Esophagus squamous epithelium (tissue), 5 donors: ENCODE data around the gene CTNNA2. TPM values are rescaled to one million over a fixed set of nuclear protein-coding genes. Genes with fewer than 3 reads are reported as not detected.

Experiments used
- DNase-seq: peaks from one replicate; lab custom pipeline; 2025; lab: John Stamatoyannopoulos, UW
- H3K27ac ChIP-seq, 4 donors: fragments of 200-600 bp; sonication (generic); one replicate each; pipeline ENCODE4 v1.5.1; 2016 to 2019; ENCODE audit warnings: mild to moderate bottlenecking in 1 of 4
- H3K27me3 ChIP-seq, 4 donors: fragments of 200-600 bp; sonication (generic); 1 replicate in 3 of 4; 2 replicates in 1 of 4; pipeline versions ENCODE4 v1.5.1 to v1.6.0; 2017 to 2021; ENCODE audit warnings: antibody characterized with exemption in 1 of 4
- H3K36me3 ChIP-seq, 3 donors: fragments of 200-600 bp; sonication (generic); one replicate each; pipeline ENCODE4 v1.5.1; 2016 to 2019
- H3K4me1 ChIP-seq, 3 donors: fragments of 200-600 bp; sonication (generic); one replicate each; pipeline ENCODE4 v1.5.1; 2017 to 2019
- H3K4me3 ChIP-seq, 4 donors: fragments of 200-600 bp; sonication (generic); 1 replicate in 3 of 4; 2 replicates in 1 of 4; pipeline ENCODE4 v1.5.1; 2016 to 2019; ENCODE audit warnings: mild to moderate bottlenecking in 2 of 4, moderate library complexity in 1 of 4
- H3K9me3 ChIP-seq, 3 donors: fragments of 200-600 bp; sonication (generic); one replicate each; pipeline ENCODE4 v1.5.1; 2016 to 2019
- CTCF ChIP-seq, 6 experiments: fragments of 450-650 bp in 4 of 6; fragments of 200-600 bp in 2 of 6; sonication (generic) in 2 of 6; IDR thresholded peaks; one replicate each; pipeline ENCODE4 v1.5.1; 2016 to 2019; ENCODE audit warnings: antibody characterized with exemption in 6 of 6, mild to moderate bottlenecking in 4 of 6, moderate library complexity in 4 of 6
- POLR2A ChIP-seq, 4 donors: fragments of 450-650 bp; IDR thresholded peaks; one replicate each; pipeline ENCODE4 v1.6.1; 2017; ENCODE audit warnings: antibody characterized with exemption in 4 of 4, mild to moderate bottlenecking in 4 of 4, moderate library complexity in 3 of 4
- WGBS, 2 donors: methylation state at CpG; one replicate each; pipeline ENCODE4 v1.1.5; 2018; 5-methylcytosine and 5-hydroxymethylcytosine counted together
- intact Hi-C: fragments of 100-400 bp; cut with DNase I; formaldehyde crosslinking; loops from one replicate; pipeline ENCODE4 v1.15.0; 2022
- total RNA-seq, 4 donors: library from RNA; depleted of rRNA; stranded (reverse); fragments of >200 nt; gene quantifications; one replicate each; pipeline ENCODE4 v1.1.0, GENCODE V29; 2016
- donor health status: DM: yes; HTN: yes; CAD: no.

Gene CTNNA2
- total RNA-seq, 4 donors from 2014 or later, result not detected

- no peak for TF ChIP-seq POLR2A (IDR thresholded peaks at IDR 0.05)
- TF ChIP-seq CTCF (IDR thresholded peaks at IDR 0.05), result no peak
- no peak for DNase-seq
- Histone ChIP-seq H3K9me3 (no peaks in the 10 kb centered on the region), H3K4me3 (no peak overlapping the region), H3K4me1 (no peaks in the 10 kb centered on the region), H3K27me3 (no peaks in the 10 kb centered on the region), H3K36me3 (no peaks in the 10 kb centered on the region), H3K27ac (no peak overlapping the region)
- intact Hi-C loops, result no loop called here
- WGBS, 2 donors, result 73 to 81% methylated on average over 6 of the region's 6 CpGs
These were observed 67.3 kb downstream of the CTNNA2 start for GRCh38 chr2:79580175-79580574.

- no peaks in the 10 kb centered on the region for H3K27me3 ChIP-seq
- peaks cover 0 to 10% (median 0%) of the 10 kb centered on the region in 3 donors for H3K9me3 ChIP-seq
- H3K4me3 ChIP-seq, result no peak overlapping the region
- DNase-seq, result no peak
- no peaks in the 10 kb centered on the region for H3K36me3 ChIP-seq
- H3K27ac ChIP-seq, result no peak overlapping the region
- TF ChIP-seq CTCF (IDR thresholded peaks at IDR 0.05), result no peak
- intact Hi-C loops, result no loop called here
- 57 to 70% methylated on average over 10 to 11 of the region's 11 CpGs for WGBS, 2 donors
- H3K4me1 ChIP-seq, result no peaks in the 10 kb centered on the region
These were observed 73.0 kb downstream of the CTNNA2 start for GRCh38 chr2:79585701-79586433.

DNA sequence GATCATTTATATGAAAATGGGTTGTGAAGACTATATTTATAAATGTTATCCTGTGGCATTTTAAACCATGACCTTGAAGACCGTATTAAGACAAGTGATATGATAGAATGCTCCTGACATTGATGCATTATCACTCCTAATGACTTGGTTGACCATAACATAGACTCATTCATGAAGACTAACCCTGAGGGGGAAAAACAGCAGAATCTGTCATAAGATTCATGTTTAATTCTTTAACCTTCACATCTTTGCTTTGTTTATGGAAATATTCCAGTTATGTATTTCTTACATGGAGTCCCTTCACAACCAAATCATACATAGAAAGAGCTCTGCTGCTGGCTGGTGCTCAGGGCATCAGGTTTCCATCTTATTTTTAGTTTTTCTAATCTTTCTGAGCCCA lies 78.4 kb downstream of the CTNNA2 start:
- TF ChIP-seq CTCF (IDR thresholded peaks at IDR 0.05), result no peak
- no peak for TF ChIP-seq POLR2A (IDR thresholded peaks at IDR 0.05)
- H3K27me3 ChIP-seq, result no peaks in the 10 kb centered on the region
- intact Hi-C loops, result no loop called here
- H3K4me1 ChIP-seq, result no peaks in the 10 kb centered on the region
- no peak overlapping the region for H3K27ac ChIP-seq
- peaks cover 0 to 10% (median 0%) of the 10 kb centered on the region in 3 donors for H3K9me3 ChIP-seq
- H3K4me3 ChIP-seq, result no peak overlapping the region
- DNase-seq, result no peak
- H3K36me3 ChIP-seq, result no peaks in the 10 kb centered on the region
- 65 to 74% methylated on average over 1 of the region's 1 CpG for WGBS, 2 donors

DNA sequence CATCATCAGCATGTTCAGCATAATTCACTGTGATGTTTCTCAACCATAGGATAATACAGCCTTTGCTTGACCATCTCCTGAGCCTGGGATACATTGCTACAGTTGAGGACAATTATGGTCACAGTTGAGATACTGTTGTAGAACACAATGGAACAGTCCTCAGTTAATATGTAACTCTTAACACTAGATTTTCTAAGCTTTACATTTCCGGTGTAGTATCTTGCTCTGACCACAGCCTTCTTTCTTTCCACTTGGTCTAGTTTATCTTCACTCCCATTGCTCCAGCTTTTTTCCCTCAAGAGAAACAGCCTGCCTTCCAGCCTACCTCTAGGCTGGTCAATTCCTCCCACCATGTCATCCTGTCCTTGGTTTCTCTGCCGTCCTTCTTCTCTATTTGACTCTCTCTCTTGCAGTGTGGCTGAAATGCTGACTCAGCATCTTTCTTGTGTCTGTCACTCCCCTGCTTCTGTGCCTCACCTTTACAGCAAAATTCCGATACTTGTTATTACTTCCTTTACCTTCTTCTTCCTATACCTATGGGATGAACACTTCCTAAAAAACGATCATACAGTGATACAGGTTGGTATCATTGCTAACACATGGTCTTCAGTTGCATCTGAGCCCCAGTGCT lies 80.5 kb downstream of the CTNNA2 start:
- intact Hi-C loops, result no loop called here
- 64 to 75% methylated on average over 4 of the region's 4 CpGs for WGBS, 2 donors

More for the DNA sequence above, 80.5 kb downstream of the CTNNA2 start:
- Histone ChIP-seq H3K27ac (no peak overlapping the region), H3K4me3 (no peak overlapping the region), H3K9me3 (no peaks in the 10 kb centered on the region), H3K27me3 (no peaks in the 10 kb centered on the region), H3K4me1 (no peaks in the 10 kb centered on the region), H3K36me3 (no peaks in the 10 kb centered on the region)
- no peak for DNase-seq
- TF ChIP-seq CTCF (IDR thresholded peaks at IDR 0.05), result no peak
- no peak for TF ChIP-seq POLR2A (IDR thresholded peaks at IDR 0.05)
